Peyer's patch (tissue), 4 donors: Measurements from ENCODE around the gene C20orf204. TPM values are rescaled to one million over a fixed set of nuclear protein-coding genes. Genes with fewer than 3 reads are reported as not detected.

Experiments
- DNase-seq, 3 donors: peaks; one replicate each; pipeline ENCODE4 v3.0.0-alpha.2; 2017 to 2019
- H3K27ac ChIP-seq, 4 donors: fragments of 200-600 bp; sonication (generic); one replicate each; pipeline ENCODE4 v1.5.1; 2016 to 2019
- H3K27me3 ChIP-seq, 2 donors: fragments of 200-600 bp; sonication (generic); one replicate each; pipeline ENCODE4 v1.5.1; 2019
- H3K36me3 ChIP-seq, 3 donors: fragments of 200-600 bp; sonication (generic); one replicate each; pipeline ENCODE4 v1.5.1; 2016 to 2019
- H3K4me1 ChIP-seq, 4 donors: fragments of 200-600 bp; sonication (generic); one replicate each; pipeline ENCODE4 v1.5.1; 2016 to 2019
- H3K4me3 ChIP-seq, 4 donors: fragments of 200-600 bp; sonication (generic); 1 replicate in 3 of 4; 2 replicates in 1 of 4; pipeline ENCODE4 v1.5.1; 2016 to 2019; ENCODE audit warnings: mild to moderate bottlenecking in 1 of 4
- H3K9me3 ChIP-seq, 4 donors: fragments of 200-600 bp; sonication (generic); one replicate each; pipeline ENCODE4 v1.5.1; 2016 to 2019; ENCODE audit warnings: mild to moderate bottlenecking in 1 of 4
- POLR2A ChIP-seq, 2 donors: fragments of 450-650 bp; IDR thresholded peaks; one replicate each; pipeline ENCODE4 v1.5.1; 2017; ENCODE audit warnings: antibody characterized with exemption in 2 of 2, mild to moderate bottlenecking in 2 of 2, moderate library complexity in 2 of 2
- total RNA-seq, 4 donors: library from RNA; depleted of rRNA; stranded (reverse); fragments of >200 nt; gene quantifications; one replicate each; pipeline ENCODE4 v1.1.0, GENCODE V29; 2016
- TF ChIP-seq, protein P1 (sequence below), 6 experiments: fragments of 450-650 bp in 4 of 6; fragments of 200-600 bp in 2 of 6; sonication (generic) in 1 of 6; IDR thresholded peaks; one replicate each; pipeline ENCODE4 v1.5.1; 2017 to 2019; ENCODE audit warnings: antibody characterized with exemption in 6 of 6, mild to moderate bottlenecking in 3 of 6, moderate library complexity in 1 of 6

Gene C20orf204
- total RNA-seq, 4 donors from 2014 or later, result 0.18 to 2.1 (median 1.1) TPM

DNA sequence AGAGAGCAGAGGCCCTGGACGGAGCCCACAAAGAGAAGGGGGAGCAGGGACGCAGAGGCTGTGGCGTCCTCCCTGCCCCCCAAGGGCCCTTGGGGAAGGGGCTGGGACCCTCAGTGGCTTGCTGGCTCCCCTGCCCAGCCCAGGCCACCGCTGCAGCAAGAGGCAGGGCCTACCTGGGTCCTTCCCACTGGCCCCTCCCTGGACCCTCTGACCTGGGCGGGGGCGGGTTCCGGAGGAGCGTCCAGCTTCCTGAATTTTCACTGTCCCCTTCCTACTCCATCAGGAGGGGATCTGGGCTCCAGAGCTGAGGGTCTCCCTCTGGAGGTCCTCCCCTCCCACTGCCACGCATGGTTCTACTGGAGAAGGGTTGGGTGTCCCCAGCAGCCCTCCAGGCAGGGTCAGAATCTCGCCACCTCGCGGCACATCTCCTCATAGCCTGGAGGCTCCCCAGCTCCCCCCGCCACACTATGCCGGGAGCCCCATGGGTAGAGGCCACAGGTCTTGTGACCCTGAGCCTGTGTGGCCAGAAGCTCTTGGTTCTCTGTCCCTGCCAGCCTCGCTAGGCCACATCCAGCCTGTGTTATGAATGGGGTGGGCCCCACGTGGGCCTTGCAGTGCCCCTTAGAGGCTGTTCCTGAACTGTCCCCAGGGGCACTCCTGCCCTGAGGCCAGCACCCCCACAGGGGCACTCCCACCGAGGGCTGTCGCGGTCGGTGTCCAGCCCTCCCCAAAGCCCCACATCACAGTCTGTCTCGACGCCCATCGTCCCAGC is 14.5 kb downstream of the C20orf204 start:
- Histone ChIP-seq H3K4me3 (peak overlapping the region in 1 of 4 donors; percentile 37), H3K4me1 (peaks cover 0 to 24% (median 9%) of the 10 kb centered on the region in 4 donors), H3K27me3 (peaks cover 0 to 32% of the 10 kb centered on the region in 2 donors), H3K36me3 (no peaks in the 10 kb centered on the region), H3K27ac (peak overlapping the region in 3 of 4 donors; percentile 31 to 65 (median 57)), H3K9me3 (no peaks in the 10 kb centered on the region)
- DNase-seq, result no peak
- no peak for TF ChIP-seq POLR2A (IDR thresholded peaks at IDR 0.05)
- TF ChIP-seq, protein P1, sequence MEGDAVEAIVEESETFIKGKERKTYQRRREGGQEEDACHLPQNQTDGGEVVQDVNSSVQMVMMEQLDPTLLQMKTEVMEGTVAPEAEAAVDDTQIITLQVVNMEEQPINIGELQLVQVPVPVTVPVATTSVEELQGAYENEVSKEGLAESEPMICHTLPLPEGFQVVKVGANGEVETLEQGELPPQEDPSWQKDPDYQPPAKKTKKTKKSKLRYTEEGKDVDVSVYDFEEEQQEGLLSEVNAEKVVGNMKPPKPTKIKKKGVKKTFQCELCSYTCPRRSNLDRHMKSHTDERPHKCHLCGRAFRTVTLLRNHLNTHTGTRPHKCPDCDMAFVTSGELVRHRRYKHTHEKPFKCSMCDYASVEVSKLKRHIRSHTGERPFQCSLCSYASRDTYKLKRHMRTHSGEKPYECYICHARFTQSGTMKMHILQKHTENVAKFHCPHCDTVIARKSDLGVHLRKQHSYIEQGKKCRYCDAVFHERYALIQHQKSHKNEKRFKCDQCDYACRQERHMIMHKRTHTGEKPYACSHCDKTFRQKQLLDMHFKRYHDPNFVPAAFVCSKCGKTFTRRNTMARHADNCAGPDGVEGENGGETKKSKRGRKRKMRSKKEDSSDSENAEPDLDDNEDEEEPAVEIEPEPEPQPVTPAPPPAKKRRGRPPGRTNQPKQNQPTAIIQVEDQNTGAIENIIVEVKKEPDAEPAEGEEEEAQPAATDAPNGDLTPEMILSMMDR (IDR thresholded peaks at IDR 0.05), result no peak

DNA sequence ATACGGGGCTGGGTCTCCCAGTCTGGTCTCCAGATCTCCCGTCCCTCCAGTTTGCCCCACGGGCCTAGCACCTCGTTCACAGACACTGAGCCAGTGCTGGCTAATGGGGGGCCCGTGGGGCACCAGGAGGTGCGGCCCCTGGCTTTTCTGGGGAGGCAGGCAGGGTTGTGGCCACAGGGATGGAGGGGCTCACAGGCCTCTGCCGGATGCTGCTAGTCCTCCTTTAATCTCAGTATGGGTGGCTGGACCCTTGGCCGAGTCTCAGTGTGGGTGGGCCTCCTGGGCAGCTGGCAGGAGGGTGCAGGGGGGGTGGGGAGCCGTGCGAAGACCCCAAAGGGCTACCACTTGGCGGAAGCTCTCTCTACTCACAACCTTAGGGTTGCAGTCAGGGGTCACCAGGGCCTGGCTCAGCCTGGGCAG is 15.1 kb downstream of the C20orf204 start:
- no peak overlapping the region for H3K4me3 ChIP-seq

DNA sequence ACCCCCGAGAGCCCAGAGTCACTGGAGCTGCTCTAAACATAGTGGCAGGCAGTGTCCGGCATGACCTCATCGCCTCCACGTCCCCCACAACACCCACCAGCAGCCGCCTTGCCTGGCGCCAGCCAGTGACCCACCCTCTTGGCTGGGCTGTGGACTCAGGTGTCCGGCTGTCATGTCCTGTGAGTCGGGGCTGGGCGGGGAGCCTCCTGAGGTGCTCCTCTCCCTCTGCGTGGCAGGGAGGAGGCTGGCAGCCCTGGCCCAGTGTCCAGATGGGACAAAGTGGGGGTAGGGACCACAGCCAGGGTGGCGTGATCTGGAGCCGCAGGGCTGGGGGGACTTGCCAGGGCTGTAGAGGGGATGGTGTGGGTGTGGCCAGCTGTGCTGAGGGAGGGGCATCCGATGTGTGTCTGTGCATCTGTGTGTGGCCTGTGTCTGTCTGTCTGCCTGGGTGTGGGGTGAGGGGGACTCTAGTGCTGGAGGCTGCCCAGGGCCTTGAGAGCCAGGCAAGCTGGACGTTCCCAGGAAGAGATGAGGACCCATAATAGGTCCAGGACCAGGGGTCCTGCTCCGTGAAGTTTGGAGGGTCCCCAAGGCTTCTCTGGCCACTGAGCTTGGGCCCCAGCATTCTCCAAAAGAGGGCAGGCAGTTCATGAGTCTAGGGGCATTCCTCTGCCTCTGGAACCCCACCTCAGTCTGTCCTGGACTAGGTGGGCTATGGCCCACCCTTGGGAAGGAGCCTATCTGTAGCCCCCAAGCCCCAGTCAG is 15.8 kb downstream of the C20orf204 start:
- peak overlapping the region in 3 of 4 donors; percentile 36 to 74 (median 57) for H3K27ac ChIP-seq
- DNase-seq, result no peak

More for the DNA sequence above, 15.1 kb downstream of the C20orf204 start:
- no peaks in the 10 kb centered on the region for H3K9me3 ChIP-seq
- peak overlapping the region in 2 of 4 donors; percentile 57 to 65 for H3K27ac ChIP-seq
- peaks cover 0 to 32% of the 10 kb centered on the region in 2 donors for H3K27me3 ChIP-seq
- no peak for DNase-seq
- H3K4me1 ChIP-seq, result peaks cover 0 to 24% (median 9%) of the 10 kb centered on the region in 4 donors
- no peak for TF ChIP-seq POLR2A (IDR thresholded peaks at IDR 0.05)
- TF ChIP-seq, protein P1 (IDR thresholded peaks at IDR 0.05), result no peak
- H3K36me3 ChIP-seq, result no peaks in the 10 kb centered on the region

DNA sequence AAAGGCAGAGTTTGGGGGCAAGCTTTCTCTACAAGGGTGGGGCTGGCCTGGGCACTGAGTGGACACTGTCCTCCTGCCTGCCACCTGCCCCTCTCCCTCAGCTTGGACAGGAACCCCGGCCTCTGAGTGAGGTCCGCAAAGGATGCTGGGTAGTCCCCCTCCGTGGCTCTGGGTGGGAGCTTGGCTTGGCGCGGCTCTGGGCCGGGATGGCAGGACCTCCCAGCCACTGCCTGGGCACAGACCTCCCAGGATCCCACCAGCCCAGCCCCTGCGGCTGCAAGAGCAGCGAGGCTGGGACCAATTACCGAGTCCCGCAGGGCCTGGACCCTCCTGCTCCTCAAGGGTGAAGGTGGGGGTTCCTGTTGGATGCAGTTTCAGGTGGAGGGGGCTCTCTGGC is 16.3 kb downstream of the C20orf204 start:
- peaks cover 0 to 32% of the 10 kb centered on the region in 2 donors for H3K27me3 ChIP-seq
- no peak for DNase-seq
- H3K27ac ChIP-seq, result peak overlapping the region in 3 of 4 donors; percentile 27 to 74 (median 36)
- TF ChIP-seq POLR2A (IDR thresholded peaks at IDR 0.05), result no peak
- TF ChIP-seq, protein P1 (IDR thresholded peaks at IDR 0.05), result no peak
- no peaks in the 10 kb centered on the region for H3K9me3 ChIP-seq
- no peak overlapping the region for H3K4me3 ChIP-seq
- peaks cover 0 to 24% (median 10%) of the 10 kb centered on the region in 4 donors for H3K4me1 ChIP-seq
- H3K36me3 ChIP-seq, result no peaks in the 10 kb centered on the region

More for the DNA sequence above, 15.8 kb downstream of the C20orf204 start:
- Histone ChIP-seq H3K4me3 (no peak overlapping the region), H3K27me3 (peaks cover 0 to 32% of the 10 kb centered on the region in 2 donors), H3K36me3 (no peaks in the 10 kb centered on the region), H3K4me1 (peaks cover 0 to 24% (median 9%) of the 10 kb centered on the region in 4 donors), H3K9me3 (no peaks in the 10 kb centered on the region)
- no peak for TF ChIP-seq POLR2A (IDR thresholded peaks at IDR 0.05)
- TF ChIP-seq, protein P1 (IDR thresholded peaks at IDR 0.05), result no peak

DNA sequence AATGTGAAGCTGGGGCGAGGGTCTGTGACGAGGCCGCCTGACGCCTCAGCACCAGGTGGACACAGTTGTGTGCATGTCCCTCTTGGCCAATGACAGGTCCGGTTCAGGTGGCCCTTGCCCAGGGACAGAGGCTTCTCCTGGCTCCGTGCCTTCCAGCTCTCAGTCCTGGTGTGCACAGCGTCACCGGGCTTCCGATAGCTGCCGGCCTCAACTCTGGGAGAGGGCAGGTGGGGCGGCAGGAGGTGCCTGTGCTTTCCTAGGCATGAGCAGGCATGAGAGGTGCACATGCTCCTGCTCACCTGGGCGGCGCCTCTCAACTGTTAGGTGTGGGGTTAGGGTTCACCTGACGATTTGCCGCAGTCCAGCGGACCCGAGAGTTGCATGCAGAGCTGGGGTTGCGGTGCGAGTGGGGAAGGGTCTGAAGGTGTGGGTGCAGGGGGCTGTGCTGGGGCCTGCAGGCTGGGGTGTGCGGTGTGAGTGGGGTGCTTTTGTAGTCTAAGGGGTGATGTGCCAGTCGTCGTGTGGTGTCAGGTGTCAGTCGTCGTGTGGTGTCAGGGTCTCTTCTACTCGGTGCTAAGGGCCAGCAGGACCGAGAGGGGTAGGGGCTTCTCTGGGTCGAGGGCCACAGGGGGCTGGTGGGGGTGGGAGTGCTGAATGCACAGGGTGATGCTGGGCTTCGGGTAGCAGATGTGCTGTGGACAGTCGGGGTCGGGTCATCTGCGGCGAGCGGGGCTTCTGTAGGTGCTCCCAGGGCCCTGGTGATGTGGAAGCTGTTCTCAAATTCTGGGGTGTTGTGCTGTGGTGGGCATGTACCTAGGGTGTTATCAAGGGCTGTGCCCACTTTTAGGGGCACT is 17.2 kb downstream of the C20orf204 start:
- Histone ChIP-seq H3K36me3 (no peaks in the 10 kb centered on the region), H3K27me3 (peaks cover 0 to 26% of the 10 kb centered on the region in 2 donors), H3K4me1 (peaks cover 0 to 20% (median 16%) of the 10 kb centered on the region in 4 donors), H3K9me3 (no peaks in the 10 kb centered on the region), H3K27ac (peak overlapping the region in 3 of 4 donors; percentile 27 to 74 (median 36)), H3K4me3 (no peak overlapping the region)
- DNase-seq, result no peak
- TF ChIP-seq, protein P1 (IDR thresholded peaks at IDR 0.05), result no peak
- no peak for TF ChIP-seq POLR2A (IDR thresholded peaks at IDR 0.05)
